ENCODE data around the gene HACD3. TPM values are rescaled to one million over a fixed set of nuclear protein-coding genes. Genes with fewer than 3 reads are reported as not detected.

HACD3 gene
- total RNA-seq, 1 experiment from 2014 or later = 111 TPM

- Histone ChIP-seq H3K4me3 (no peak overlapping the region), H3K27me3 (no peaks in the 10 kb centered on the region), H3K36me3 (peaks cover 90% of the 10 kb centered on the region), H3K9me3 (no peaks in the 10 kb centered on the region)
- no peak for DNase-seq
These were observed 46.4 kb downstream of the HACD3 start for GRCh38 chr15:65576664-65577063.

- Histone ChIP-seq H3K27me3 (no peaks in the 10 kb centered on the region), H3K36me3 (peaks cover 89% of the 10 kb centered on the region)
- DNase-seq = no peak
These were observed 47.1 kb downstream of the HACD3 start for GRCh38 chr15:65577129-65577996.

GRCh38 chr15:65578904-65579728, 48.9 kb downstream of the HACD3 start:
- H3K27me3 ChIP-seq = no peaks in the 10 kb centered on the region

More at GRCh38 chr15:65577129-65577996, 47.1 kb downstream of the HACD3 start:
- no peak overlapping the region for H3K4me3 ChIP-seq
- H3K9me3 ChIP-seq = no peaks in the 10 kb centered on the region

GRCh38 chr15:65579762-65580161, 49.5 kb downstream of the HACD3 start:
- DNase-seq = no peak
- peaks cover 89% of the 10 kb centered on the region for H3K36me3 ChIP-seq
- H3K9me3 ChIP-seq = no peaks in the 10 kb centered on the region

More at GRCh38 chr15:65578904-65579728, 48.9 kb downstream of the HACD3 start:
- no peak overlapping the region for H3K4me3 ChIP-seq
- H3K36me3 ChIP-seq = peaks cover 90% of the 10 kb centered on the region
- no peak for DNase-seq
- H3K9me3 ChIP-seq = no peaks in the 10 kb centered on the region

GRCh38 chr15:65580287-65580686, 50.0 kb downstream of the HACD3 start:
- H3K27me3 ChIP-seq = no peaks in the 10 kb centered on the region
- H3K36me3 ChIP-seq = peaks cover 86% of the 10 kb centered on the region
- no peak overlapping the region for H3K4me3 ChIP-seq
- no peaks in the 10 kb centered on the region for H3K9me3 ChIP-seq
- DNase-seq = peak; percentile 67

More at GRCh38 chr15:65579762-65580161, 49.5 kb downstream of the HACD3 start:
- Histone ChIP-seq H3K27me3 (no peaks in the 10 kb centered on the region), H3K4me3 (no peak overlapping the region)

- Histone ChIP-seq H3K27me3 (no peaks in the 10 kb centered on the region), H3K9me3 (no peaks in the 10 kb centered on the region), H3K4me3 (no peak overlapping the region), H3K36me3 (peaks cover 74% of the 10 kb centered on the region)
- DNase-seq = no peak
These were observed 53.4 kb downstream of the HACD3 start for GRCh38 chr15:65583701-65584100.

GRCh38 chr15:65584241-65584640, 54.0 kb downstream of the HACD3 start:
- DNase-seq = no peak

GRCh38 chr15:65587094-65587493, 56.8 kb downstream of the HACD3 start:
- Histone ChIP-seq H3K9me3 (no peaks in the 10 kb centered on the region), H3K4me3 (no peak overlapping the region), H3K36me3 (peaks cover 82% of the 10 kb centered on the region), H3K27me3 (no peaks in the 10 kb centered on the region)
- no peak for DNase-seq

More at GRCh38 chr15:65584241-65584640, 54.0 kb downstream of the HACD3 start:
- Histone ChIP-seq H3K36me3 (peaks cover 74% of the 10 kb centered on the region), H3K9me3 (no peaks in the 10 kb centered on the region), H3K4me3 (no peak overlapping the region), H3K27me3 (no peaks in the 10 kb centered on the region)

GRCh38 chr15:65595960-65596359, 65.7 kb downstream of the HACD3 start:
- no peak for DNase-seq
- Histone ChIP-seq H3K36me3 (peaks cover 79% of the 10 kb centered on the region), H3K27me3 (no peaks in the 10 kb centered on the region), H3K9me3 (no peaks in the 10 kb centered on the region), H3K4me3 (no peak overlapping the region)

GRCh38 chr15:65598468-65598867, 68.2 kb downstream of the HACD3 start:
- Histone ChIP-seq H3K36me3 (peaks cover 71% of the 10 kb centered on the region), H3K27me3 (no peaks in the 10 kb centered on the region), H3K4me3 (no peak overlapping the region), H3K9me3 (no peaks in the 10 kb centered on the region)
- DNase-seq = no peak

GRCh38 chr15:65599677-65600076, 69.4 kb downstream of the HACD3 start:
- peaks cover 81% of the 10 kb centered on the region for H3K36me3 ChIP-seq

GRCh38 chr15:65603134-65603533, 72.9 kb downstream of the HACD3 start:
- no peaks in the 10 kb centered on the region for H3K27me3 ChIP-seq
- peaks cover 69% of the 10 kb centered on the region for H3K36me3 ChIP-seq
- H3K4me3 ChIP-seq = no peak overlapping the region
- DNase-seq = no peak
- H3K9me3 ChIP-seq = no peaks in the 10 kb centered on the region

More at GRCh38 chr15:65599677-65600076, 69.4 kb downstream of the HACD3 start:
- Histone ChIP-seq H3K9me3 (no peaks in the 10 kb centered on the region), H3K27me3 (no peaks in the 10 kb centered on the region), H3K4me3 (no peak overlapping the region)
- DNase-seq = no peak

GRCh38 chr15:65603559-65603958, 73.3 kb downstream of the HACD3 start:
- Histone ChIP-seq H3K4me3 (no peak overlapping the region), H3K9me3 (no peaks in the 10 kb centered on the region), H3K36me3 (peaks cover 65% of the 10 kb centered on the region), H3K27me3 (no peaks in the 10 kb centered on the region)
- no peak for DNase-seq

- DNase-seq = peak; percentile 98
- H3K4me3 ChIP-seq = peak within 1 kb of the TSS; percentile 92
- H3K36me3 ChIP-seq = peaks cover 10% of the 10 kb centered on the region
- no peaks in the 10 kb centered on the region for H3K27me3 ChIP-seq
- H3K9me3 ChIP-seq = no peaks in the 10 kb centered on the region
These were observed 80.8 kb downstream of the HACD3 start, which contains the start of gene INTS14 for GRCh38 chr15:65610871-65611718. Gene INTS14, minus strand, starts transcription at chr15:65611131. Its CDS starts 3,751 bp downstream, at chr15:65607380.

- Histone ChIP-seq H3K4me3 (peak overlapping the region; percentile 92), H3K9me3 (no peaks in the 10 kb centered on the region), H3K27me3 (no peaks in the 10 kb centered on the region), H3K36me3 (peaks cover 7% of the 10 kb centered on the region)
- no peak for DNase-seq
These were observed 81.8 kb downstream of the HACD3 start for GRCh38 chr15:65611888-65612615.

GRCh38 chr15:65612616-65612946, 82.3 kb downstream of the HACD3 start:
- Histone ChIP-seq H3K4me3 (no peak overlapping the region), H3K9me3 (no peaks in the 10 kb centered on the region), H3K36me3 (peaks cover 3% of the 10 kb centered on the region), H3K27me3 (no peaks in the 10 kb centered on the region)
- DNase-seq = no peak

Data from MG63 (cell line).